Activated B cell treated with CpG ODN at 0.5 μM for 24 hours (primary cell): ENCODE results near the gene TMEM181. TPM values are rescaled to one million over a fixed set of nuclear protein-coding genes. Genes with fewer than 3 reads are reported as not detected.
A peak's percentile ranks its signal among the peaks of the same experiment; 100 is the strongest.
"Not testable (repeated sequence)": the region's sequence is repeated elsewhere in the genome, so short reads cannot be mapped to it uniquely, and the experiment has no call there.

Experiments
- ATAC-seq: fragments of 200-7000 bp; cut with Tn5 transposase; one replicate; pipeline ENCODE4 v1.10.0; 2021; ENCODE audit warnings: low read depth, mild to moderate bottlenecking, moderate library complexity
- CTCF ChIA-PET: fragments of 350-600 bp; sonication (Branson Sonifier 250); formaldehyde crosslinking; loops from one replicate; lab custom pipeline; 2021; ENCODE audit warnings: antibody characterized with exemption; lab: Charles Lee
- POLR2A ChIA-PET: fragments of 350-600 bp; sonication (Branson Sonifier 250); formaldehyde crosslinking; loops from one replicate; lab custom pipeline; 2021; ENCODE audit warnings: antibody characterized with exemption; lab: Charles Lee
- DNase-seq: peaks from one replicate; pipeline ENCODE4 v3.0.0; 2022
- H3K27ac Mint-ChIP-seq: one replicate; pipeline ENCODE4 v1.8.0; 2020; ENCODE audit warnings: mixed read lengths
- H3K27me3 Mint-ChIP-seq: one replicate; pipeline ENCODE4 v1.8.0; 2021; ENCODE audit warnings: mixed read lengths
- H3K36me3 Mint-ChIP-seq: one replicate; pipeline ENCODE4 v1.8.0; 2021; ENCODE audit warnings: low read depth, mixed read lengths
- H3K4me1 Mint-ChIP-seq: one replicate; pipeline ENCODE4 v1.8.0; 2021; ENCODE audit warnings: mixed read lengths
- H3K4me3 Mint-ChIP-seq: one replicate; pipeline ENCODE4 v1.8.0; 2020; ENCODE audit warnings: mild to moderate bottlenecking, mixed read lengths
- H3K9me3 Mint-ChIP-seq: one replicate; pipeline ENCODE4 v1.8.0; 2020; ENCODE audit warnings: mixed read lengths
- intact Hi-C: fragments of 100-400 bp; cut with micrococcal nuclease; formaldehyde crosslinking; loops from one replicate; pipeline ENCODE4 v1.15.1; 2024
- total RNA-seq: library from RNA; stranded (reverse); gene quantifications from 2 replicates; pipeline ENCODE4 v1.2.3, GENCODE V29; 2022
- TF ChIP-seq, protein P1 (sequence below): fragments of 200-600 bp; IDR thresholded peaks from one replicate; pipeline ENCODE4 v1.8.0; 2022; ENCODE audit warnings: antibody characterized with exemption, mild to moderate bottlenecking

Gene TMEM181
- total RNA-seq, 1 donor from 2014 or later: 8.8 TPM

- intact Hi-C loops: no loop called here
- Mint-ChIP-seq H3K4me3 (no peak overlapping the region), H3K27me3 (peaks cover 12% of the 10 kb centered on the region), H3K27ac (no peak overlapping the region), H3K4me1 (peaks cover 23% of the 10 kb centered on the region), H3K36me3 (no peaks in the 10 kb centered on the region), H3K9me3 (no peaks in the 10 kb centered on the region)
- ChIA-PET POLR2A (no interaction called here), CTCF (interaction anchor here (1.1 to 1.2 kb wide), 2 partner anchors 36 to 434 kb away, joined by 4 to 6 read pairs; no protein-coding TSS in a partner anchor)
- DNase-seq (no peak), ATAC-seq (no peak)
- TF ChIP-seq, protein P1, sequence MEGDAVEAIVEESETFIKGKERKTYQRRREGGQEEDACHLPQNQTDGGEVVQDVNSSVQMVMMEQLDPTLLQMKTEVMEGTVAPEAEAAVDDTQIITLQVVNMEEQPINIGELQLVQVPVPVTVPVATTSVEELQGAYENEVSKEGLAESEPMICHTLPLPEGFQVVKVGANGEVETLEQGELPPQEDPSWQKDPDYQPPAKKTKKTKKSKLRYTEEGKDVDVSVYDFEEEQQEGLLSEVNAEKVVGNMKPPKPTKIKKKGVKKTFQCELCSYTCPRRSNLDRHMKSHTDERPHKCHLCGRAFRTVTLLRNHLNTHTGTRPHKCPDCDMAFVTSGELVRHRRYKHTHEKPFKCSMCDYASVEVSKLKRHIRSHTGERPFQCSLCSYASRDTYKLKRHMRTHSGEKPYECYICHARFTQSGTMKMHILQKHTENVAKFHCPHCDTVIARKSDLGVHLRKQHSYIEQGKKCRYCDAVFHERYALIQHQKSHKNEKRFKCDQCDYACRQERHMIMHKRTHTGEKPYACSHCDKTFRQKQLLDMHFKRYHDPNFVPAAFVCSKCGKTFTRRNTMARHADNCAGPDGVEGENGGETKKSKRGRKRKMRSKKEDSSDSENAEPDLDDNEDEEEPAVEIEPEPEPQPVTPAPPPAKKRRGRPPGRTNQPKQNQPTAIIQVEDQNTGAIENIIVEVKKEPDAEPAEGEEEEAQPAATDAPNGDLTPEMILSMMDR: no peak
These were observed 95.1 kb downstream of the TMEM181 start for GRCh38 chr6:158654960-158655489.

- Mint-ChIP-seq H3K36me3 (no peaks in the 10 kb centered on the region), H3K9me3 (no peaks in the 10 kb centered on the region), H3K27ac (no peak overlapping the region), H3K27me3 (peaks cover 12% of the 10 kb centered on the region), H3K4me3 (no peak overlapping the region), H3K4me1 (peaks cover 25% of the 10 kb centered on the region)
- ATAC-seq: no peak
- DNase-seq: no peak
- intact Hi-C loops: no loop called here
- CTCF ChIA-PET: interaction anchor here (1.1 to 1.2 kb wide), 2 partner anchors 35 to 435 kb away, joined by 4 to 6 read pairs; no protein-coding TSS in a partner anchor
- TF ChIP-seq, protein P1: no peak
- POLR2A ChIA-PET: no interaction called here
These were observed 95.9 kb downstream of the TMEM181 start for GRCh38 chr6:158655569-158656450.

DNA sequence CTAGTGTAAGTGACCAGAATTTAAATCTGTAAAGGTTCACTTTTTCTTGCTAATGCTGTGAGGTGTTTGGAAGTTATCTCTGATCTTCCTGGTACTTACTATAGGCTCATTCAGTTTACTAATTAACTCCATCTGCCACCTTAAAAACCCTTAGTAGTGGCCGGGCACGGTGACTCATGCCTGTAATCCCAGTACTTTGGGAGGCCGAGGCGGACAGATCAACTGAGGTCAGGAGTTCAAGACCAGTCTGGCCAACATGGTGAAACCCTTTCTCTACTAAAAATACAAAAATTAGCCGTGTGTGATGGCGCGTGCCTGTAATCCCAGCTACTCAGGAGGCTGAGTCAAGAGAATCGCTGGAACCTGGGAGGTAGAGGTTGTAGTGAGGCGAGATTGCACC, 97.1 kb downstream of the TMEM181 start:
- DNase-seq, H3K36me3 Mint-ChIP-seq, intact Hi-C loops, H3K27ac Mint-ChIP-seq, ATAC-seq, H3K4me3 Mint-ChIP-seq, POLR2A ChIA-PET, CTCF ChIA-PET, H3K9me3 Mint-ChIP-seq: not testable (repeated sequence)
- Mint-ChIP-seq H3K4me1 (peaks cover 23% of the 10 kb centered on the region), H3K27me3 (peaks cover 12% of the 10 kb centered on the region)

DNA sequence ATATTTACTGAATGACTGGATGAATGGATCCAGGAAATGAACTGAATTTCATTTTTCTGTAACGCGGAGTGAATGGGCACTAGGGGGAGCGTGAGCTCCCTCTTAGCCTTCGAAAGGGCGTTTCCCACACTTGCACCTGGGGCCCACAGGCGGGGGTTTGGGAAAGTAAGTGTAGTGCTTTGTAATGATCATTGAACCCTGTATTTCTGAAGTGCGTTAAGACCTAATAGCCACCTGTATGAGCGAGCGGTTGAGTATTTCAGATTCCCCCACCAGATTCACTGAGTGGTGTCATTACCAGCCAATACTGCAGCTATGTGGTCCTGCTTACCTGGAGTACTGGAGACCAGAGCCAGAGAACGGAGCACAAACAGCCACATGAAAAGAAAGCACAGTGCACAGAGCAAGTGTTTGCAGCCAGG, 100.5 kb downstream of the TMEM181 start:
- CTCF ChIA-PET: interaction anchor here (0.8 to 5.4 kb wide), 13 partner anchors 10 to 439 kb away, joined by 3 to 52 read pairs (median 5); partner anchors contain the start of genes RSPH3 and SYTL3
- H3K4me1 Mint-ChIP-seq: peaks cover 9% of the 10 kb centered on the region
- no peak for DNase-seq
- no peaks in the 10 kb centered on the region for H3K36me3 Mint-ChIP-seq
- intact Hi-C loops: loop anchor here (1.0 kb wide), 3 partner anchors 10 to 312 kb away; partner anchors contain the start of gene SYTL3
- H3K4me3 Mint-ChIP-seq: no peak overlapping the region
- peaks cover 14% of the 10 kb centered on the region for H3K27me3 Mint-ChIP-seq
- POLR2A ChIA-PET: interaction anchor here (0.8 to 1.3 kb wide), 4 partner anchors 9 to 44 kb away, joined by 3 to 4 read pairs (median 4); partner anchors contain the start of gene SYTL3
- peak; percentile 90 for ATAC-seq
- no peaks in the 10 kb centered on the region for H3K9me3 Mint-ChIP-seq
- H3K27ac Mint-ChIP-seq: no peak overlapping the region
- TF ChIP-seq, protein P1: no peak

- ChIA-PET POLR2A (interaction anchor here (1.2 kb wide), 1 partner anchor 24 kb away, joined by 3 read pairs; no protein-coding TSS in a partner anchor), CTCF (interaction anchor here (1.0 to 5.4 kb wide), 4 partner anchors 30 to 440 kb away, joined by 3 to 52 read pairs (median 4); no protein-coding TSS in a partner anchor)
- H3K36me3 Mint-ChIP-seq: no peaks in the 10 kb centered on the region
- peaks cover 9% of the 10 kb centered on the region for H3K4me1 Mint-ChIP-seq
- H3K4me3 Mint-ChIP-seq: no peak overlapping the region
- H3K27me3 Mint-ChIP-seq: peaks cover 14% of the 10 kb centered on the region
- no peak for ATAC-seq
- no peak for DNase-seq
- TF ChIP-seq, protein P1: no peak
- no peaks in the 10 kb centered on the region for H3K9me3 Mint-ChIP-seq
- intact Hi-C loops: no loop called here
- H3K27ac Mint-ChIP-seq: no peak overlapping the region
These were observed 101.3 kb downstream of the TMEM181 start for GRCh38 chr6:158661156-158661685.
